Stimulated activated CD4-positive, alpha-beta T cell treated with anti-CD3 and anti-CD28 coated beads, Interleukin-4, amount 100 ng/mL, for 48 hours (primary cell): ENCODE results near the gene RET.

Experiments used
- DNase-seq, 2 donors: peaks; one replicate each; pipeline ENCODE4 v3.0.0-alpha.2; 2020; ENCODE audit warnings: low read depth in 2 of 2

Gene RET

DNA sequence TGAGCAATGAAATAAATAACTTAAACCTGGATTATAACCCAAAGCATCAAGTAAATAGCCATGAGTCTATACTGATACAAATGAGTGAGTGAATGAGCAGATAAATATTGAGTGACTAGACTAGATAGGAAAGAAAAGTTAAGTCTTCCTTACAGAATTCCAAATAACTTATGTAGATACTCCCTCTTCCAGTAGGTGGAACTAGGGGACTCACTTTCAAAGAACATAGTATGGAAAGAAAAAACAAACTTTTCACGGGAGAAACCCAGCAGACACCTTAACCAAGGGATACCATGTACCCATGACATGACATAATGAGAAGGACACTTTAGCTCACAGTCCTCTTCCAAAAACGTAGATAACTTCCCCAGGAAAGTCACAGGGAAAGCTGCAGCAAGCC lies 93.6 kb downstream of the RET start:
- no peak for DNase-seq

DNA sequence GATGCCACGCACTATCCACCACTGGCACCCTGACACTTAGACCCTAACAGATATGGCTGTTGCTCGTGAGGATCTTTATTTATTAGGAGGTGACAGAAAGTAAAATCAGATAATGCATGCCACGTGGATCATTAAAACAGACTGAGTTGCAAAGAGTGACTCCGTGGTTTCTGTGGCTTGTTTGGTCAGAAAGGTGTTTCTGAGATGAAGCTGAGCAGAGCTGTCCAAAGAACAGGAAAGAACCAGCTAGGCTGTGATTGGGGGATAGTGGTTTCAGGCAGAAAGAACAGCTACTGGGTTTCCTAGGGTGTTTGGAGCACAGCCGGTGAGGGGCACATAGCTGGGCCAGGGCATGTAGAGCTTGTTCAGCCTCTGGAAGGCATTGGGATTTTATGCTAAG lies 95.8 kb downstream of the RET start:
- no peak for DNase-seq

DNA sequence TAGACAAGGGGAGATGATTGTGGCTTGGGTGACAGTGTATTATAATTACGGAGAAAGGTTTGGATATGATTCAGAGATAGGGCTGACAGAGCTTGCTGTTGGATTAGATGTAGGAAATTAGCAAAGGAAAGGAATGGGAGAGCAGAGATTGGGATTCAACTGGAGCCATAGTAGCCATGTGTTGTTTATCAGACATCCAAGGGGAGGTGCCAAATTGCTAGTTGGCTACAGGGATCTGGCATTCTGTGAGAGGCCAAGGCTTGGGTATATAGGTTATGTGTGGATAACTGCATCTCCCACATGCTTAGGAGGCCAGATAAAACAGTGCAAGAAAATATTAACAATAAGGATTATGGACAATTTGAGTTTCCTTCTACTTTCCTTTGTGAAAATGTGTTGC lies 96.3 kb downstream of the RET start:
- DNase-seq: no peak

DNA sequence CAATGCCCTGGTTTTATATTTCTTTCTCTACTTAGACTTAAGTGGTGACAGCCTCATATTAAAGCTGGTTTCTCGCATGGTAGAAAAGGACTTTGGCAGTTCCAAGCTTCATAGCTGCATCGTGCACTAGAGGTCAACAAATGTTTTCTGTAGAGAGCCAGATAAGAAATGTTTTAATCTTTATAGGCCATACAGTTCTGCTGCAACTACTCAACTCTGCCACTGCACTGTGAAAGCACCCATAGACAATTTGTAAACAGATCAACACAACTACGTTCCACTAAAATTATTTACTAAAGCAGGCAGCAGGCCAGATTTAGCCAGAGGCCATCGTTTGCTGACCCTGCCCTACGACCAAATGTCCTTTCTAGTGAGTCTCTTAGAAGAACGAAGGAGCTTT lies 98.1 kb downstream of the RET start:
- no peak for DNase-seq

DNA sequence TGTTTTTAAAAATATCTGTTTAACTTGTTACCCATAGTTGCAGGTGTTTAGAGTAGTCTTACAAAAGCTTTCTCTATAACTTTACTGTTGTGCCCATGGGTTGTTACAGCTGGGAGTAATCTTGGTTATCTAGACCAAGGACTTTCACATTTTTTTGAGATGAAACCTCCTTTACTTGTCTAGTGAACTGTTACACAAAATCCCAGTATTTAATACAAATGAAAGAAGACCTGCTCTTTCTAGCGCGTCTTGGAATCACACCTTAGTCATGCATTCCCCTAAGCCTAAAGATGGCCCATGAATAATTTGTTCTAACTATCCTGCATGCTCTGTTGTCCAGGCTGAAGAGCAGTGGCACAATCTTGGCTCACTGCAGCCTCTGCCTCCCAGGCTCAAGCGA lies 99.4 kb downstream of the RET start:
- no peak for DNase-seq

DNA sequence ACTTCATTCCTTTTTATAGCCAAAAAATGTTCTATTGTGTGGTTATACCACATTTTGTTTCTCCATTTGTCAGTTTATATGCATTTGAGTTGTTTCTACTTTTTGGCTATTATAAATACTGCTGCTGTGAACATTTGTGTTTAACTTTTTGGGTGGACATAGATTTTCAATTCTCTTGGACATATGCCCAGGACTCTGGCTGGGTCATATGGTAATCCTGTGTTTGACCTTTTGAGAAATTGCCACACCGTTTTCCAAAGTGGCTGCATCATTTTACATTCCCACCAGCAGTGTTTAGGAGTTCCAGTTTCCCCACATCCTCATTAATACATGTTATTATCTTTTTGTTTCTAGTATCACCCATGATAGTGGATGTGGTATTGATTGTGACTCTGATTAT lies 100.7 kb downstream of the RET start:
- DNase-seq: no peak
